GF-D8 (cell line): ENCODE data around the gene UBAC2.

Experiments used
- DNase-seq: peaks from one replicate; lab custom pipeline; 2025; lab: John Stamatoyannopoulos, UW

Gene UBAC2

GRCh38 chr13:99340638-99341037 lies 140.0 kb downstream of the UBAC2 start:
- DNase-seq: no peak

GRCh38 chr13:99341969-99342722 lies 141.5 kb downstream of the UBAC2 start:
- no peak for DNase-seq

- DNase-seq: no peak
These were observed 142.2 kb downstream of the UBAC2 start for GRCh38 chr13:99342723-99343315.

- no peak for DNase-seq
These were observed 144.1 kb downstream of the UBAC2 start for GRCh38 chr13:99344610-99345208.

- DNase-seq: no peak
These were observed 144.7 kb downstream of the UBAC2 start for GRCh38 chr13:99345345-99345744.

- no peak for DNase-seq
These were observed 145.8 kb downstream of the UBAC2 start for GRCh38 chr13:99346335-99347042.

DNA sequence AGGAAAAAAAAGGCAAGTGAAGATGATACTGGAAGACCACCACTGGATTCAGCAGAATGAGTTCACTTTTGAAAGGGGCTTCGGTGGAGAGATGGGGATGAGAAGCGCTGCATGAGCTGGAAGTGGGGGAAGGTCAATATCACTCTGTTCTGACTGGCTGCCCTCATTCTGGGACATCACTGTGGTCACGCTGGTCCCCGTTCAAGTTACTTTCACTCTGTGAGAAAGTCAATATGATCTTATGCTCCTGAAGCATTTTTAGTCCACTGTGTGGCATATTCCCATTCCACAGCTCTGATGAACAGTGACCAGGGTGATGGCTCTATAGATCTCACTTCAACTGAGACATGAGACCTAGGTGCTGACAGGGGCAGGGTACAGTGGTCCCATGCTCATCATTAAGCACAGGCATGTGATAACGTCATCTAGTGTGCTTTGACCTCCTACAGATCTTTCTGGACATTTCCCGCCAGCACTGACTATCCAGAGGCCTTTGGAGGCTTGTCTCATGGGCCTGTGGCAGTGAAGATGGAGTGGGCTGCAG lies 146.8 kb downstream of the UBAC2 start:
- no peak for DNase-seq

- DNase-seq: no peak
These were observed 147.3 kb downstream of the UBAC2 start for GRCh38 chr13:99347911-99348451.

GRCh38 chr13:99350191-99350590 lies 149.5 kb downstream of the UBAC2 start:
- DNase-seq: no peak

DNA sequence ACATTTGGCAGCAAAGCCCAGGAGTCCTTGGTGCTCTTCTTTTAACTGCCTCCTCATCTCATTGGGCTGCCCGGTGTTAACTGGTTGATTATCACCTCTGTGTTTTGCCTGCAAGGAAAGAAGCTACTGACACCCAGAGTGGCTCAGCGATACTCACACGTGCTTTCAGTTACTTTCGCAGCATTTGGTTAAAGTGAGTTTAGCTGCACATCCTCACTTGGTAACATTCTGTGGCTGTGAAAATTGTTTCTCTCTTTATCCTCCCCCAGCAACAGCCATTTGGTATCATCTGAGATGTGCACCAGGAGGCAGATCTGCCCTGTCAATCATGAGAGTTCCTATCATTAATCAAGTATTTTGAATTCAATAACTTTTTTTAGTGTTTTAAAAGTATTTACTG lies 151.1 kb downstream of the UBAC2 start:
- no peak for DNase-seq

- DNase-seq: no peak
These were observed 151.9 kb downstream of the UBAC2 start for GRCh38 chr13:99352351-99353245.

DNA sequence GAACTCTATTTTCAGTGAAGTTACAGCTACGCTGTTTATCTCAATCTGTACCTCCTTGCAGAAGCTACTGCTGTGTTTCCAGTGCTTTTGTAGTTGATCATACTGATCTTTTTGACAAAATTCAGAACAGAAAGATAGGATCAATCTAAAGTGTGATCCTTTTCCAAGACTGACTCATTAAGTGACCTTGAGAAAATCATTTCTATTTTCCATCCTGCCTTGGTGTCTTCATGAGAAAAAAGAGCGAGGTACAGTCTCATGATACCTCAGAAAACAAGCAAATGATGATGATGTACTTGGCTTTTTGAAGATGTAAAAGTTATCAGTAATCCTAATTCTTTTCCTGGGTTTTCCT lies 152.6 kb downstream of the UBAC2 start:
- no peak for DNase-seq

DNA sequence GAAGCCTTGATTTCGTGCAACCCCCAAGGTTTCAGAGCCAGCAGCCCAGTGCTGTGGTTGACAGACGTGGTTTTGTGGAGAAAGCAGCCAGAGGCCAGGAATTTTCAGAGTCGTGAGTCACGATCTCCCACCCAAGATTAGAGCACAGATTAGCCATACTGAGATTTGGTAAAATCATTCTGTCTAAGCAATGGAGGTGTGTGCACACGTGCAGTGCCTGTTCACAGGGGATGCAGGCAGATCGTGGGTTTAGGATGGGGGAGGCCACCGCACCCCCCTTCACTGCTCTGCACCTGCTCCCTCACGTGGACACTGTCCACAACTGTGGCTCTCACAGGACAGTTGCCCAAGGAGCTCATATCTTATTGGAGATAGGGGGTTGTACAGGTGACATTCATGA lies 153.2 kb downstream of the UBAC2 start:
- DNase-seq: no peak

DNA sequence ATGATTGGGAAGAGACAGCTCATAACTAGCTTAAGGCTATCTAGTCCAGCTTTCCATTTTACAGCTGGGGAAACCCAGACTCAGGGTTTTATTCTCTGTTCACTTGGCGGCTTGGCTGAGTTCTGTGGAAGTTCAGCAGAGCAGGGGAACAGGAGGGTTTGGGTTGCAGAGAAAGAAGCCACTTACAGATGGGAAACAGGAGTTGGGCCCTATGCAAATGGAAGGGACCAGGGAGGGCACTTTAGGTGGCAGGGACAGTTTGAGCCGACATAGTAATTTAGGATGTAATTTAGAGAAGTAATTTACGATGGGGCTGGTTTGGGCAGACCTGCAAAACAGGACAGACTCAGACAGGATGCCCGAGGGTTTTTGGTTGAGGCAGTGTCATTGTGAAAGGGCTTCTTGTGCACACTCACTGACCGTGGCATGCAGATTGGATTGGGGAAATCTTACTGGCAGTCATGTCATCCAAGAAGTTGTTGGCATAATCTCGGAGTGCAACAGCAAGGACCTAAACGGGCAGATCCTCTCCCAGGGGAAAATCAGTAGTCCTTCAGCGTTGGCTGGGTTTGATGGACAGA lies 153.8 kb downstream of the UBAC2 start:
- no peak for DNase-seq

- DNase-seq: no peak
These were observed 154.8 kb downstream of the UBAC2 start for GRCh38 chr13:99355267-99356011.

GRCh38 chr13:99356012-99356261 lies 155.3 kb downstream of the UBAC2 start:
- no peak for DNase-seq

DNA sequence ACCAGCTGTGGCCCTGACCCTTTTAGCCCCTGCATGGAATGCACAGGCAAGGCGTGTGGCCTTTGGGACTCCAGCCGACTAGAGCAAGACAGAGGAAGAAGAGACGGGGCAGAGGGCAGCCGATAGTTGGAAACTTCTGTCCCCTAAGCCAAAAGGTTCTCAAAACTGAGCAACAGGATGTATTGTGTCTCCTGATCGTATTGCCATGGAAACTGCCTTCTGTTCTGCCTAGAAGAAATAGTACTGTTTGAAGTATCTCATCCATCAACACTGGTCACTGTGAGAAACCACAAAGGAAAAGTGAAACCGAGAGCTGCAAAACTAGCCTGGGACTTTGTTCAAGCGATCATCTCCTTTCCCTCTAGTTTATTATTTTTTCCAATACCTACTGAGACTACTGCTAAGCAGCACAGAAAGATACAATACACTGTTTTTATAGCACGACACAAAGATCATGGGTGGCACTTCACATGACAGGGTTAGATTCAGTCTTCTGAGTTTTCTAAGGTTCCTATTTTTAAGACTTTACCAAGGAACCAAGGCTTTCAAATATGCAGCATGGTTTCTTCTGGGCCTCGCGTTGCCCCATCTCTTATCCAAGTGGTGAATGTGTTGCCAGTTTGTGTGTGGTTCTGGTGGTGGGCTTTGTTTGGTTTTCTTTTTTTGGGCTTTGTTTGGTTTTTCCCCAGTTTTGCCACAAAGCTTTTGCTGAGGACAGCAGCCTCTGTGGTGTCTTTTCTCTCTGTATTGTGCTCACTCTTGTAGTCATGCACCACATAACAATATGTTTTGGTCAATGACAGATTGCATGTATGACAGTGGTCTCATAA lies 155.8 kb downstream of the UBAC2 start:
- DNase-seq: no peak

GRCh38 chr13:99357131-99357596 lies 156.5 kb downstream of the UBAC2 start:
- DNase-seq: no peak

DNA sequence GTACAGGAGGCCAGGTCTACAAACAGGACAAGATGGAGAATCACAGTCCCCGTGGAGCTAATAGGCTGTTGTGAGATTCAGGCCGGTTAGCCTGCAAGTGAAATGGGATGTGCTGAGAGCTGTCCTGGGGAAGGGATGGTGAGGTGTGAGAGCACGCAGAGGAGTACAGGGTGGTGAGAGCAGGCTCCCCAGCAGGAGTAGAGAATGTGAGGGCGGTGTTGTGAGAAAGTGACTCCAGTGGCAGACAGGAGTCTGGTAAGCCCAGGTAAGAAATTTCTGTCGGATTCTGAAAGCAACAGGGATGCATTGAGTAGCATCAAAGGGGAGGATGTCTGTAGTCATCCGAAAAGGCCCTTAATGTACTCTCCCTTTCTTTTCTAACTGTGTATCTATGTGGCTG lies 157.3 kb downstream of the UBAC2 start:
- no peak for DNase-seq

DNA sequence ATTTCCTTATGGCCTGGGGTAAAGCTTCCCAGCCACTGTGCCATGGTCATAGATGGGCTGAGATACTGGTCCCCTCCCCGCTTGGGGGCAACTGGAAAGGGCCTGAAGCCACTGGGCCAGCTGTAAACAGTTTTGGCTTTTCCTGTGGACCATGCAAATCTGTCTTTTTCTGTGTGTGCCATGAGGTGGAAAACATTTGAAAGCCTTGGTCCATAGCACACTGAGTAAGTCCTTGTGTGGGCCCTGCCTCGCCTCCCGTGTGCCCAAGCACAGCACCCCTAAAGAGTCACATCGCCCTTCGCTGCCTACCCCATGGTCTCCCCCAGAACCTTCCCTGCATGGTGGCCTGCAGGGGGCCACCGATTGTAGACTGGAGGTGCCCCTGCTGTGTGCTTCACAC lies 158.9 kb downstream of the UBAC2 start:
- DNase-seq: no peak
